NOMO-1 treated with dmso at 0.1 percent for 144 hours (cell line): ENCODE data around the gene WDR86.

Experiments
- DNase-seq: peaks from one replicate; lab custom pipeline; 2025; ENCODE audit not compliant: unreplicated experiment; lab: John Stamatoyannopoulos, UW

Gene WDR86

DNA sequence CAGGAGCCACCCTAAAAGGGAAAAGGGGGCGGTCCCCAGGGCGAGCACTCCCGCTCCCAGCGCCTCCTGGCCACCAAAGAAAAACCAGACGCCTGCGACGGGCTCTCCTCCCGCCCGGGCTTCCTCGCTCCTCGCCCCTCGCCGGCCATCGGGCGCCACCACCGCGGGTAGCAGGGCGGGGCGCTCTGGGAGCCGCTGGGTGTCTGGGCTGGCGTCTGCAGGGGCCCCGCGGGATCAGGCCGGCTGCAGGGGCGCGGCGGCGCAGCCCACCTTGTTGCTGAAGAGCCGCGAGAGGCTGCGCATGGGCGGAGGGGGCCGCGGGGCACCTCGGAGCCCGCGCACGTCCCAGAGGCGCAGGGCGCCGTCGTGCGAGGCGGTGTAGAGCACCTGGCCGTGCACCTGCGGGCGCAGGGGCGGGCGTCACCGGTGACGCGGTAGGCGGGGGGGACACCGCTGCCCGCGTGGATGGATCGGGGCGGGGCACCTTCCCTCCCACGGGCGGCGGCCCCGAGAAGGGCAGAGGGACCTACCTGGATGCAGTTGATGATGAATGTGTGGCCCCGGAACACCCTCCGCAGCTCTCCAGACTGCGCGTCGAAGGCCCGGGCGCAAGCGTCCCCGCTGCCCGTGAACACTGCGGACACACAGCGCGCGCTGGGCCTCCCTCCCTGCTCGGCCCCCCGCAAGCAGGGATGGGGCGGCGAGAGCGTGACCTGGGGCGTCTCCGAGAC is 28.3 kb downstream of the WDR86 start:
- no peak for DNase-seq

DNA sequence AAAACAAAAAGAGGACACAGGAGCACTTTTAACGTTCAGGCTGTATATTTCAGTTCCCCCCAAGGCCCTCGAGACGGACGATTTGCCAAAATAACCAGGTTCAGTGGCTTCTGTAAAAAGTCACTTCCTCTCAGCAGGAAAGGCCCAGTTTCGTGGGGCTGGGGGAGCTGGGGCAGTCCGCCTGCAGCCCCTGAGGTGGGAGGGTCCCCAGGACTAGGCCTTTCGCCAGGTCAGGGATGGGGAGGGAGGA is 28.8 kb downstream of the WDR86 start:
- DNase-seq, result peak; percentile 12

DNA sequence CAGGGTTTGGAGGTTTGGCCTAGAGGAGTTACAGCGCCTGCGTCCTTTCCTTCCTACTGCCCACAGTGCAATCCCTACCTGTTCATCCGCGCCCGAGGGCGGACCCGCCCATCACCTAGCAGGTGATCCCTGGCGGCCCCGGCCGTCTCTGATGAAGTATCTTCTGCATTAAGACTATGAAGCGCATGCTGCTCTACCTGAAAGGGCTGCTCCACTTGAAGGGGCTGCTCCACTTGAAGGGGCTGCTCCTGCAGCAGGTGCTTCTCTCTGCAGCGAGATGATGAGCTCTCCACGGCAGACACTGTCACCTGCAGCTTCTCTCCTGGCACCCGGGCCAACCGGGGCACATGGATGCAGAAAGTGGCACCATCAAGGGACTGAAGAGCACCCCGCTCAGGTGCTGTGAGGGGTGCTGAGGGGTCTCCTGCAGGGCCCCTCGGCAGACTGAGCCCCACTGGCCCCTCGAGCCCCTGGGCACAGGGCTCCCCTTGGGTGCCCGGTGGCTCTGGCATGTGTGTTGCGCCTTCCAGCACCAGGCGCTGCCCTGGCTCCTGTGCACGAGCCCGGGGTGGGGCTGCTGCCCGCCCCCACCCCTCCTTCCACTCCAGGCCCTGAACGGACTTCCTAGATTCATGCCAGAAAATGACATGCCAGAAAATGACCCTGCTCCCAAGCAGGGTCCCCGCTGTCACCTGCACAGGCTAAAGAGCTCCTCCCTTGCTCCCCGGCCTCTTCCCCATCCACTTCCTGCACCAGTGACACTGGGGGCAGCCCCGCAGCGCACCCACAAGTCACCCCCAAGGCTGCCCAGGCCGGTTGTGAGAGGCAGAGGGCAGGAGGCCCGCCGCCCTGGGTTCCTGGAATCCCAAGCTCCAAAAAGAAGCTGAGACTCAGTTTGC is 29.4 kb downstream of the WDR86 start:
- DNase-seq, result no peak

DNA sequence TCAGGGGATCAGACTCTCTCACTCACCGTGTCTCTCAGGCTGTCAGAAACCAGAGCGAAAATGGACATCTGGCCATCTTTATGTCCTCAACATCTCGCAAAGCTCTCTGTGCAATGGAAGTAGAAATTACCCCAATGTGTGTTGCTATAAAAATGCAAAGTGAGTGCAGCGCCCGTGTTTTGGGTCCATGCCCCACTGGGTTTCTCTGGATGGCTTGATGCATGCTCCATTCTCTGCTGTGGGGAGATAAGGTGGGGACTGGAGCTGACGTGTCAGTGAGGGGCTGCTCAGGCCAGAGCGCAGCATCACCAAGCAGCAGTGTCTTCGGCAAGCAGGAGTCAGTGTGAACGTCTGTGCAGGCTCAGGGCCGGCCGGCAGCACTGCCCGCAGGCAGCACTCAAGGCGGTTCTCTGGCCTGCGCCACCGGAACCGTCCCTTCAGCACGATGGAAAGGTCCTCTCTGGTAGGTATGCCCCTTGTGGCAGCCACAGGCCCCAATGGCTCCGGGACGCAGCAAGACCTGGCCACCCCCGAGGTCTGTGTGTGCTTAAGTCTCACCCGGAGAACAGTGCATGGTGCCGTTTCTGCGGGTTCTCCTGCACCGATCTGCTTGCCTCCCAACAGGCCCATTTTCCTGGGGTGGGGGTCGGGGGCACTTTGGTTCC is 30.2 kb downstream of the WDR86 start:
- no peak for DNase-seq

DNA sequence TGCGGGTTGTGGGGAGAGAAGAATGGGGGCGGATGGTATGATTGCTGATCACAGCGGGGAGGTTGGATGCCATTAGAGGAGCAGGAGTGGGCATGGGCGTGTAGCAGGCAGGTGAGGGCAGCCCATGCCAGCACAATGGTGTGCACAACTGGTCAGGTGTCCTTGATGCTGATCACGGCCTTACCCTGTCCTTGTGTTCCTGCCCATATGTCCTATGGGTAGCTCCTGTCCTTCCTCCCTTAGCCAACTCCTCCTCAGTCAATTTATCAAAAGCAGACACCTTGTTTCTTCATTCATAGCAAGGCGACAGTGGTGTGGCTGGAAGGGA is 30.7 kb downstream of the WDR86 start:
- no peak for DNase-seq

DNA sequence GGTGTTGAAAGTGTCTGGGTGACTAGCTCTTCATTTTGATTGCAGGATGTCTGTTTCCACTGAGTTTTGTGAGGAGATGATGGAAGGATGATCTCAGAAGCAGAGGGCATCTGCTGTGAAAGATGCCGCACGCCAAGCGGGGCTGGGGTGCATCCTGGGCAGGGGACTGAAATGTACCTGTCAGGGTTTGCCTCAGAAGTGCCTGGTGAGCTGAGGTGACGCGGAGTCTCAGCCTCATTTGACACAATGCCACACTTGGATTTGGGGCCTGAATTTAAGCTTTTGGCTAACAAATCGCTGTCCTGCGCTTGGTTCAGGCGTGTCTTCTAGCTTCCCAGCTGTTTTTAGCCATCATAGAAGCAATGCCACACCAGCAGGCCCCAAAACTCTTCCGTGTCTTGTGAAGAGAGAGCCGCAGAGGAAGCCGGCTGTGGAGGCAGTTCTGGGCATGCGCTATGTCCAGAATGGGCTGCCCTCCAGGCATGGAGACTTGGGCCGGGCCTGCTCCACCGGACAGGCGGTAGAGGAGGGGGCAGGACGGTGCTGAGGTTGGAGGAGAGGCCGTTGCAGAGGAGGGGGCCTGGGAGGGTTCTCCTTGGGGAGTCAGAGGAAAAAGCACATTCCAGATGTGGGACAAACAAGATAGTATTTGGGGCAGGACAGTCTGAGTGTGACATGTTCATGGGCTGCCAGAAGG is 31.2 kb downstream of the WDR86 start:
- no peak for DNase-seq

DNA sequence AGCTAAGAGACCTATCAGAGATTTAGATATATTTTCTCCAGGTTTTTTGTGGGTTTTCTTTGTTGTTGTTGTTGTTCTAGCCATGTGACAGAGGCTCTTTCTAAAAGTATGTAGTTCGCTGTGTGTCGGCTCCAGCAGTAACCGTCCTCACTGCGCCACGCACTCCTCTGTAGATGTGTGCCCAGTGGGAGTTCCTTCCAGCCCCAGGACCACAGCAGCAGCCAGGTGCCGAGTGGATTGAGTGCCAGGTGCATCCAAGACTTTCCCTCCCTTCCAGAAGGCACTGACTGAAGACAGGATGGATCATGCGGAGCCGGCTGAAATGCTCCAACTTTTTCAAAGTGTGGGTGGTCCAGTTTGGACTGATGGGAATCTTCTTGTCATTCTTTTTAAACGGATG is 31.8 kb downstream of the WDR86 start:
- no peak for DNase-seq

DNA sequence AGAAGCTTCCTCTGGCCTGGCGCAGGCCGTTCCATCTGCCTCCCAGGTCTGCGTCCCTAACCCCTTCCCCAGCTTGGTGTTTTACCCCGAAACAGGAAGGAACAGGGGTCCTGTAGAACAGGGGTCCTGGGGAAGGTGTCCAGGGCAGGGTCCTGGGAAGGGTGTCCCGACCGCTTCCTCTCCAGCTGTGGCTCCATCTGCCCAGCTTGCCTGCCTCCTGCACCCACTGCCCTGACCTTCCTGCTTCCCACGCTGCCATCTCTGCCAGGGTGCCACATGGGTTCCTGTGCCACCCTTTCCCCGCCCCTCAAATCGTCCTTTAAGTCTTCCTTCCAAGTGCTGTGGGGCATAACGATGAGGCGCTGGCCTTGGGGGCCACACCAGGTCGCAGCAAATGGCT is 32.4 kb downstream of the WDR86 start:
- DNase-seq, result no peak

DNA sequence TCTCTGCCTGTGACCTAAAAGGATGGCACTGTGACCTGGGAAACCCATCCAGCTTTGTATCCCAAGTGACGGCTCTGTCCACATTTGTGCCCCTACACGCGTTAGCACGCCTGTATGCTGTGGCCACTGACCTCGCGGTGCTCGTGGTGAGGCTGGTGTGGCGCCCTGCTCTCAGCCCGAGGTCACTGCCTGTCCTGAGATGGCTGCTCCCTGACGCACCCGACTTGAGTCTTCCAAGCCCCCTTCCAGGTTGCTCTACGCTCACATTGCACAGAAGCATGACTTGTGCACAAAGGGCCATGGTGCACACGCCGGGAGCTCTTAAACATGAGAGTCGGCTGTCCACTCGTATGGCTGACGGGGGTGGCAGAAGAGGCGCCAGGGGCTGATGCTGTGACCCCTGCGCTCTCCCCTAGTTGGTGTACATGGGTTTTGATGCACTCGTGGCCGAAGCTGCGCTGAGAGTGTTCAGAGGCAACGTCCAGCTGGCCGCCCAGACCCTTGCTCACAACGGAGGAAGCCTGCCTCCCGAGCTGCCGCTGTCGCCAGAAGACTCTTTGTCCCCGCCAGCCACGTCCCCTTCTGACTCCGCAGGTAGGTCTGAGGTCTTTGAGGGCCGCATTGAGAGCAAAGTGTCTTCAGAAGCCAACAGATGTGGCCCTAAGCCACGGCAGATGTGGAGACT is 33.5 kb downstream of the WDR86 start:
- DNase-seq, result no peak

DNA sequence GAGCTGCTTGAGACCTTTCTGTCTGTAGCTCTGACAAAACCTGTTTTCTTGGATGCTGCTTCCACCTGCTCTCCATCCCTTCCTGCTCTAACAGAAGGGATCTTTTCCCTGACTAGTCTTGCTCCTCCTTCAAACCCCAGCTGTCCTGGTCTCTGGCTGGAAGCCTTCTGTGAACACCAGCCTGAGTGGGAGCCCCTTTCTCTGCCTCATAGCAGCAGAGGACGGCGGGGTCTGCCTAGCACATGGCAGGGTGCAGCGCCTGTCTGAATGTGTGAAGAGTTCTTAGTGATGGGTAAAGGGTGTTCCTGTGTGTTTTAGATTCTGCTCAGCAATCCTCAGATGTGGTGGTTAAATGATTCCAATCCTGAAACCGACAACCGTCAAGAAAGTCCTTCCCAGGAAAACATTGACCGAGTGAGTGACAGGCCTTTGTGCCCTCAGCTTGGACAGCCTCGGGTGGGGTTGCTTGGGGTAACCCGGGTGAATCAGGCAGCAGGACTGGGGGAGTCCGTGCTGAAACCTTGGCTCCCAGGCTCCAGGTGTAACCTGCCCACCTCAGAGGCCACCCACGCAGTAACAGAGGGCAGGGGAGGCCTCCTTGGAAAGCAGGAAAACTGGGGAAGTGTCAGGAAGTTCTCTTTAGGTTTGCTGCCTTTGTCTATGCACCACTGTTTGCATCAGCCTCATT is 34.2 kb downstream of the WDR86 start:
- no peak for DNase-seq

DNA sequence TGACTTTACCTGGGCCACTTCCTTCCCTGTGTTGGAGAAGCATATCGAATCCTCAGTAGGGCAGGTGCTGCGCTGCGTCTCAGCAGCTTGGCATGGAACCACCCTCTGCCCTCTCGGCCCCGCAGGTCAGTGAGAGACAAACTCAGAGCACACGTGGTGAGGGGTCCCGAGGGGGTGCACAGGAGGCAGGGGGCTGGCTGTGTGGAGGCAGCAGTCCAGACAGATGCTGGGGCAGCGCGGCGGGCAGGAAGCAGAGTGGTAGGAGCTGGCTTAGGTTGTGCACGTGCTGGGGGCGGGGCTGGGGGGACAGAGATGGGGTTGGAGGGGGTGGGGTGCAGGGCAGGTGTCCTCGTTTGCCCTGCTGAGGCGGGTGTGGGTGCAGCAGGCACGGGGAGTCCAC is 35.1 kb downstream of the WDR86 start:
- DNase-seq, result no peak

DNA sequence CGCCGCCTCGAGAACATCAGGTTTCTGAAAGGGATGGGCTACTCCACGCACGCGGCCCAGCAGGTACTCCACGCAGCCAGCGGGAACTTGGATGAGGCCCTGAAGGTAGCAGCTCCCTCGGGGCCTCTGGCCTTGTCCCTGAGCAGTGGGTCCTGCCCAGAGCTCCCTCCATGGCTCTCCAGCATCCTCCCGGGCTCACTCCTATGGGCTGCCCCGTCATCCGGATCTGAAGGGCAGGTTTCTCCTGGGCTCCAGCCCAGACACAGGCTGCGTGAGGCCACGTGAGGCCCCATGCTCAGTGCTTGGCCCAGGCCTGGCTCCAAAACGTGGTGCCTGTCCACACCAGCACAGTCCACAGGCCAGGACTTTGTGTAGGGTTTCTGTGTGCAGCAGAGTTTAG is 35.7 kb downstream of the WDR86 start:
- no peak for DNase-seq

DNA sequence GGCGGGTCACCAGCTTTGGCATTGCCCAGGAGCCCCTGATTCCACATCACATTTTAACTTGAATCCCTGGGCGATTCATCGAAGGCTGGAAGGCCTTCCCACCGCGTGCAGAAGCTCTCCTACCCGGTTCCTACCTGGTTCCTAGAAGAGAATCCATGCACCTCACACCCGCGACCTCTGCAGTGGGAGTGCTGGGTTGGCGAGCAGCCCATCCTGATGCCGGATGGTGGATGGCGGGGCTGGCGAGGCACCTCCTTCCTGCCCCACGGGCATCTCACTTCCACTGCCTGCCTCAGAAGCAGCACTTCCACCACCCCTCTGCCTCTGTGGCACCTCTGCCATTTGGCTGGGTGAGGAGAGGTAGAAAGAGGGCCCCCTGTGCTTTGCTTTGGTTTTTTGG is 36.2 kb downstream of the WDR86 start:
- DNase-seq, result no peak

DNA sequence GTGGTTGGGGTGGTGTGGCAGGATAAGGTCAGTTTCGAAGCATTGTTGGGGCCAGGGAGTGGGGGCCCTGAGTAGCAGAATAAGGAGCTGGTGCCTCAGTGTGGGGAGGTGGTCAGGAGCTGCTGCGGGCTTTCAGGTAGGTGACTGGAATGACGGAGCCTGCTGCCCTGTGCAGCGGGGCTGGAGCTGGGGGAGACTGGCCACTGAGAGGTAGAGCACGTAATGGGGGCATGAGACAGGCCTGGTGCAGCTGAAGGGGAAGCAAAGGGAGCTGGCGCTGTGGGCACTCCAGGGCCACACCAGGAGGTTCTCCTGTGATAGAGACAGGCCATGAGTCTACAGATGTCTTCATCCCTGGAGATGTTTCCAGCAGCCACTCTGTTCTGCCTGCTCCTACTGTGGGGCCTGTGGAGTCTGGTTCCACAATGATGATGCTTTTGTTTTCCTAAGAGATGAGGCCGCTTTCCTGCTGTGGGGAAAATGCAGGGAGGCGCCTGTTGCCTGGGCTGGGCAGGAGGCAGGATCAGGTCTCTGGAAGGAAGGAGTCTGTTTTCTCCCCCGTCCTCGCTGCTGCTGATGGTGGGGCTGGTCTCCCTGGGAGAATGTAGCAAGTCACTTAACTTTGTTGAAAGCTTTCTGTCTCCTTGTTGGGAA is 37.1 kb downstream of the WDR86 start:
- DNase-seq, result no peak

DNA sequence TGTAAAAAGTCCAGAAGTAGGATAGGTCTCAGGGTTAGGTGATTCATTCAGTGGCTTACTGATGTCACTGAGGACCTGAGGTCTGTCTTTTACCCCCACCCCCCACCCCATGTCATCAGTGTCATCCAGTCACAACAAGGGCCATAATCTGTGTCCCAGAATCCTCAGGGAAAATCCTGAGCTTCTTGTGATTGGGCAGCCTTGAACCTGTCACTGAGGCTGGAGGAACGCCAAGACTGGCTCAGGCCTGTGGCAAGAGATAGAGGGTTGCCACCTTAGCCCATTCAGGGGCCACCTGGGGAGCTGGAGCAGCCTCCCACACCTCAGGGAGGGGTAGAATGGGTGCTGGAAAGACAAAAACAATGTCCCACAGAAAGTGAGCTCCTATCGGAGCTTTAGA is 38.6 kb downstream of the WDR86 start:
- DNase-seq, result no peak

DNA sequence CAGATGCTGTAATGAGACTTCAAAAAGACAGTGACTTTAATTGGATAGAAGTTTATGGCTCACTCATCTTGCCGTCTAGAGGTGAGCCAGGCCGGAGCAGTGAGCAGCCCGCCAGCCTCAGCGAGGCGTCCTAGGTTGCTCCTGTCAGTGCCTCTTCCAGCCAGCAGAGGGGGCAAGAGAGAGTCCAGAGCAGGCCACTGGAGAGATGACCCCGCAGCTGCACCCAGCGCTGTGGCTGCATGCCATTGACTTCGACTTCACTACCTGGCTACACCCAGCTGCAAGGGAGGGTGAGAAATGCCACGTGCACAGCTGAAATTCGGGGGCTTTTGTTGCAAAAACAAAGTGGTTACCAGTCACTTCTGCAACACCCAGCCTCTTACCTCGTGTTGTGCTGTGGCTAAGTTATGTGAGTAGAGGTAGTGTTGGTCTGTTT is 41.7 kb downstream of the WDR86 start:
- peak; percentile 35 for DNase-seq

DNA sequence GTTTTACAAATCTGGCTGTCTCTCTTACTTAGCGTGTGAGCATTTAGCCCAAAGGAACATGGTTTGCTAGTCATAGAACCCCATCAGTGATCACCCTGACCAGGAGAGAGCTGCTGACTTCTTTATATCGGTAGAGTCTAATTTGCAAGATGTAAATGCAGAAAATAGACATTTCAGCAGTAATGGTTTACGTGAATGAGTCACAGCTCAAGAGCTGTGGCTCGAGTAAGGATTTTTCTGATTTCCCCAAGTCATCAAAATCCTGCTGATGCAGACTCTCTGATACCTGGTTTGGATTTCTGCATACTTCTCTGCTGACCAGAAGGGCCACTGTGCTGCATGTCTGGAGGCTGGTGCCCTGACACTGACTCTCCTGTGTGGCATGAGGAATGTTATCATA is 42.6 kb downstream of the WDR86 start:
- no peak for DNase-seq

DNA sequence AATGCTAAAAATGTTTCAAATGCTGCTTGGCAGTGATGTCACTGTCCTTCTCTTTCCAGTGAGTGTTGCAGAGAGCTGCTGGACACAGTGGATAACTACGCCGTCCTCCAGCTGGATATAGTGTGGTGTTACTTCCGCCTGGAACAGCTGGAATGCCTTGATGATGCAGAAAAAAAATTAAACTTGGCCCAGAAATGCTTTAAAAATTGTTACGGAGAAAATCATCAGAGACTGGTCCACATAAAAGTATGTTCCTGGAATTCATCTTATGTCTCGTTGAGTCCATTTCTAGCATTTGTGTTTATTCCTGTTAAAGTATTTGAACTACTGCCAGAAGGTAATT is 43.0 kb downstream of the WDR86 start:
- no peak for DNase-seq

DNA sequence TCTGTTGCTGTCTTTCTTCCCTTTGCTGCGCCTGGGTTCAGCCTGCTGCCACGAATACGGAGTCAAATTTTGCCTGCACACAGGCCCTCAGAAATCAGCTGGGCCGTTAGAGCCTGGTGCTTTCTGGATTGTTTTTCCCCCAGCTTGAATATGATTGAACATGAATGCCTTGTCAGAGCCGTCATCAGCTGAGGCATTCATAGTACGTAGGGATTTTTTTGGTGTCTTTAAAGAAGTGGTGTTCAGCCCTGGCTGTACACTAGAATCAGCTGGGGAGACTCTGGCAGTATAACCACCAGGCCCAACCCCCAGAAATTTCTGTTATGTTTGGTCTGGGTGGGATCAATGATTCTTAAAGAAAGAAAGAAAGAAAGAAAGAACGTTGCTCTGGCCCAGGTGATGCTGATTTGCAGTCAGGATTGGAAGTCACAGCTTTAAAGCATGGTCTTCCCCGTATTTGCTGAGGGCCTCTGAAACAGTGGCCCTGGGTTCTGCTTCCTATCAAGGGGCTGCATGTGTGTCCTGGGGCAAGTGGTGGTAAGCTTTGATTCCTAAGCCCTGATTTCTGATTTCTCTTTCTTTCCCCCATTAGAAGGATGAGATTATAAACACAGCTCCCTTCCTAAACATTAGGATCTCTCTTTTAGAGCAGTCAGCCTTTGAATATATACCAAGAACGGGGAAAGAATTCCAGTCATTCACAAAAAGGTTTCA is 43.5 kb downstream of the WDR86 start:
- DNase-seq, result no peak

DNA sequence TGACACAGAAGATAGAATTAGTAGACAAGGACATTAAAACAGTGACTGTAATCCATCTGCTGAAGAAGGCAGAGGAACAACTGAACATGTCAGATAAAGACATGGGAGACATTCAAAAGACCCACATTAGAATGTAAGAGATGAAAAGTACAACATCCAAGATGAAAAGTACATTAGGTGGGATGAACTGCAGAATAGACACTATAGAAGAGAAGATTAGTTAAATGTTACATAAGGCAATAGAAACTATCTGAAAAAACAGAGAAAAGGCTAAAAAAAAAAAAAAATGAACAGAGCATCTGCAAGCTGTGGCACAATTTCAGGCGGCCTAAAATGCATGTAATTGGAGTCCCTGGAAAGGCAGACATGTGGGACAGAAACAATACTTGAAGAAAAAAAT is 46.7 kb downstream of the WDR86 start:
- no peak for DNase-seq
